ENCODE results near the gene S100A4.
"Not testable (repeated sequence)": the region's sequence is repeated elsewhere in the genome, so short reads cannot be mapped to it uniquely, and the experiment has no call there.

The S100A4 gene

DNA sequence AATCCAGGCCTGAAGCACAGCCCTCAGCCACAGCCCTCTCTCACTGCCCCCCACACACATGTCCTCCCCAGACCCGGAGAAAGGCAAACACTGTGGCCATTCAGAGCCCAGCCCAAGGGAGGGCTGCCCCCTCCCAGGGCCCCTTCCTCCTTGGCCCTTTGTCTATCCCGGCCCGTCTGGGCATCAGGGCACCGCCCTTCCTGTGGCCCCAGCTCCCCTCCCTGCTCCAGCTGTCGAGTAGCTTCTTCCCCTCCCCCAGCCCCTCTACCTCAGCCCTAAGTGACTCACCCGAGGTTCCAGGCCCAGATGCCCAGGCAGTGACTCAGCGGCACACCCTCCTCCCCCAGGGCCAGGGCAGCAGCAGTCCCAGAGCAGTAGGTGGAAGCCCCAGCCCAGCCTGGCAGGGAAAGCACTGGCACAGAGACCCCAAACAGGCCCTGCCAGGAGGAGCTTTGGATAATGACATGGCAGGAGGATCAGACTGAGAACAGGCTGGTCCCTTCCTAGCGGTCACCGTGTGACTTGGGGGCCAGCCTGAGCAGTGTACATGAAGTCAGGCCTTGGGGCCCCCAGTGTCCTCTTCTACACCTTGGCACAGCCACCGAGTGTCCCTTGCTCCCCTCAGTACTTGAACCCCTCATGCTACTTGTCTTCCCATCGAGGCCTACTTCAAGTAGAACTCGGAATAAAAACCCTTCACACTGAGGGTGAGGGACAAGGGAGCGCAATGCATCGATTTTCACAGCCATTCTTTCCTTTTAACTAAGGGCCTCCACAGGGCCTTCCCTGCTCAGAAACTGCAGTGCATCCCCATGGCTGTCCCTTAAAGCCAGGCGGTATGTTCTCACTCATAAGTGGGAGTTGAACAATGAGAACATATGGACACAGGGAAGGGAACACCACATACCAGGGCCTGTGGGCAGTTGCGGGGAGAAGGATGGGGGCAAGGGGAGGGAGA lies 21.1 kb upstream of the S100A4 start:
- no peak for DNase-seq

DNA sequence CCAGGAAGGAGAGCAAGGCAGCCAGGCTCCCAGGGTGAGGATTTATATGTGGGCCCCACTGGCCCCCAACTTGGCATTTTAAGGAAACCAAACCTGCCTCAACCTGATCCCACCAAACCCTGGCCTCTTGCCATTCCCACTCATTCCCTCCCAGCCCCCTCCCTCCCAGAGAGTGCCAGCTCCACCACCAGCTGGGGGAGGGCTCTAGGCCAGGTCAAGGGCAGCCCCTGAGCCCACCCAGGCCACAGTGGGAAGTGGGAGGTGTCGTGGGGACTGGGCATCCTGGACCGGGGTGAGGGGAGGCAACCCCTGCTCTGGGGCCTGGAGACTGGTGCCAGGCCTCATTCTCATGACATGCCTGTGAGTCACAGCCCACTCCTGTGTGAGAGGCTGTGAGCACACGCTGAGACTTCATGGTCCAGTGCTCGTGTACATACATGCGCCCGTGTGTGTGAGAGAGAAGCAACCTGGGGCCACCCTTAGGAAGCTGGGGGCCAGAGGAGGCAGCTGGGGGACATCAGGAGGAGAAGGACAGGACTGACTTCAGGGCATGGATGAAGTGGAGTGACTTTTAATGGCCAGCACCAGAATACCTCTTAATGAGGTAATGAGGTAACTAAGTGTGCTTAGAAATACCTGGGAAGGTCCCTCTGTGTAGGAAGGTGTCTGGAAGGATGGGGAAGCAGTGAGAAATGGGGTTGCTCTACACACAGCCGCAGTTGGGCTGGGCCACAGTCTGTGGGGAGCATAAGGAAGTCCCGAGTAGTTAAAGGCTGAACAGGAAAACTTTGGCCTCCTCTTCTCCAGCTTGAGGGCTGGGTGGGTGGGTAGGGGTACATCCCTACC lies 20.1 kb upstream of the S100A4 start, which contains the start of gene S100A2:
S100A2 (minus strand) TSS at position 316 of the 846 bp plus-strand sequence. CDS start 1,967 bp downstream, outside the sequence.
- no peak for DNase-seq

- no peak for DNase-seq
These were observed 18.4 kb upstream of the S100A4 start for GRCh38 chr1:153563991-153564390.

DNA sequence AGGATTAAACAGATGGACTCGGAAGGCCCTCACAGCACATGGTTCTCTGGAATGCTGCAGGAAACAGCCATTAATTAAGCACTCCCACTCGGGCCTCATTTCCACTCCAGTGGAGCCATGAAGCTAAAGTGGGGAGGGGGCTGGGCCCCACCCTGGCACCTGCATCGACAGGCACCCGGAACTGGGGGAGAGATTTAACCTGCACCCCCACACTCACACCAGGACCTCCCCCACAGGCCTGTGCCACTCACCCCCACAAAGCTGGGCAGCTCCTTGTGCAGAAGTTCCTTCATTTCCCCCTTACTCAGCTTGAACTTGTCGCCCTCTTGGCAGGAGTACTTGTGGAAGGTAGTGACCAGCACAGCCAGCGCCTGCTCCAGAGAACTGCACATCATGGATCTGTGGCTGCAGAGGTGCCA lies 17.9 kb upstream of the S100A4 start:
- DNase-seq = no peak

DNA sequence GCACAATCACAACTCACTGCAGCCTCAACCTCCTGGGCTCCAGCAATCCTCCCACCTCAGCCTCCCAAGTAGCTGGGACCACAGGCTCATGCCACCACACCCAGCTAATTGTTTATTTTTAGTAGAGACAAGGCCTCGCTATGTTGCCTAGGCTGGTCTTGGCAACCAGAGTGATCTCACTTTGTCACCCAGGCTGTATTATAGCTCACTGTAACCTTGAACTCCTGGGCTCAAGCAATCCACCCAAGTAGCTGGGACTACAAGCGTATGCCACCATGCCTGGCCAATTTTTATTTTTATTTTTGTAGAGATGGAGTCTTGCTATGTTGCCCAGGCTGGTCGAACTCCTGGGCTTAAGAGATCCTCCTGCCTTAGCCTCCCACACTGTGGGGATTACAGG lies 16.4 kb upstream of the S100A4 start:
- DNase-seq = not testable (repeated sequence)

DNA sequence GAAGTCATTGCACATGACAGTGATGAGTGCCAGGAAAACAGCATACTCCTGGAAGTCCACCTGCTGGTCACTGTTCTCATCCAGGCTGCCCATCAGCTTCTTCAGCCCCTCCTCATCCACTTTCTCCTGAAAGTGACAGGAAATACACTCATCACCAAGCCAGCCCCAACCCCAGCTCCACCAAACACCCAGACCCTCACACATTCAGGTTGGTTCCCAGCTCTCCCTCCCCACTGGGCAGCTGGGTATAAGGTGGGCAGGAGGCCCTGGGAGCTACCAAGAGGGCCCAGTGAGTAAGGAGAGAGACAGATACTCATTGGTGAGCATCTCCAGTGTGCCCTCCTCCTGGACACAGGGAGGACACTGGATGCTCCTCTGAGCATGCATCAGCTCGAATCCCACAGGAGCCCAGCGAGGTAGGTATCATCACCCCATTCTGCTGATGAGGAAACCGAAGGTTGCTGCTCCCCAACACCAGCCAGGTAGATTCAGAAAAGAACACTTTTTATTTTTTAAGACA lies 15.9 kb upstream of the S100A4 start:
- DNase-seq = no peak

GRCh38 chr1:153560771-153561465 lies 15.3 kb upstream of the S100A4 start:
- DNase-seq = no peak

- DNase-seq = no peak
These were observed 14.6 kb upstream of the S100A4 start for GRCh38 chr1:153560241-153560640.

GRCh38 chr1:153557877-153558276 lies 12.3 kb upstream of the S100A4 start:
- DNase-seq = no peak

- no peak for DNase-seq
These were observed 10.7 kb upstream of the S100A4 start for GRCh38 chr1:153556348-153556747.

DNA sequence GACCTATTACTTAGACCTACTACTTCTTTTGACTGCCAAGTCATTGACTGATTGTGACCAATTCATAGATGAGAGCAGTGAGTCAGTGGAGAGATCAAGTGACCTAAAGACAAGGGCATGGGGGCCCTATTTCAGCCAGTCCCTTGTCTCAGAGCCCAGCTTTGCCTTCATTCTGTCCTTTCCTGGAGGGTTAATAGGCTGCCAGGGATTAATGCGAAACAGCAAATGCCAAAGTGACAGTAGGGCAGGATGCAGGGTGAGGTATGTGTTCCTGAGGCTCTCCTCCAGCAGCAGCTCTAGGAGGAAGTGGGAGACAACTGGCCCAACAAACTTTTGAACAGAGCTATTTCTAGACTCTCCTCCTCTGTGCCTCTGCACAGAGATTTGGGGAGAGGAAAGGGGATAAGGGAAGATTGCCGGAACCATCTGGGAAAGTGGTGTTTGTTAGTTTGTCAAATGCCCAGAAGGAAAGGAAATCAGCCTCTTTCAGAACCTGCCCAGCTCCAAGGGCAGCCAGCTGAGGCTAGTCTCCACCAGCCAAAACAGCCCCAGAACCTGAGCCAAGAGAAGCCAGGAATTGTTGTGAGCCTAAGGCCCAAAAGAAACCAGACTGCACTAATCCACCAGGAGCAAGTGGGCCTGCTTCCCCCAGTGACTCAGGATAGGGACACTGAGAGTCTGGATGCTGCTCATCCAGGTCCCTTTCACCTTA lies 8.4 kb upstream of the S100A4 start:
- DNase-seq = no peak

DNA sequence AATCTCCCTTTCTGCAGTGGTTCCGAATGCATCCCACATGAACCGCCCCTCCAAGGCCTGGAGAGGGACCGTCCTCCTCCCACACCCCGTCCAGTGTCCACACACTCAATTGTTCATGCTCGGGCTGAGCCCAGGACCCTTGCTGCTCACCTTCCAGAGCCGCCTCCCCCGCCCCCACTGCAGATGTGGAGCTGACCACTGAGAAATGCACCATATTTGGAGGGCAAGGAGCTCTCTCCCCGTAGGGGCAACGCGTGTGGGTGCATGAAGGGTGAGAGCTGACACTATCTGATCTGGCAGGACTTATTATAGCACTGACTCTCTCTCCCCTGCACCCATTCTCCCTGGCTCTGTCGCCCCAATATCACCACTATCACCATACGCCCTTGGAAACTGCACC lies 7.5 kb upstream of the S100A4 start:
- DNase-seq = no peak

- no peak for DNase-seq
These were observed 6.7 kb upstream of the S100A4 start for GRCh38 chr1:153552335-153552734.

- DNase-seq = no peak
These were observed 5.4 kb upstream of the S100A4 start for GRCh38 chr1:153550827-153551500.

DNA sequence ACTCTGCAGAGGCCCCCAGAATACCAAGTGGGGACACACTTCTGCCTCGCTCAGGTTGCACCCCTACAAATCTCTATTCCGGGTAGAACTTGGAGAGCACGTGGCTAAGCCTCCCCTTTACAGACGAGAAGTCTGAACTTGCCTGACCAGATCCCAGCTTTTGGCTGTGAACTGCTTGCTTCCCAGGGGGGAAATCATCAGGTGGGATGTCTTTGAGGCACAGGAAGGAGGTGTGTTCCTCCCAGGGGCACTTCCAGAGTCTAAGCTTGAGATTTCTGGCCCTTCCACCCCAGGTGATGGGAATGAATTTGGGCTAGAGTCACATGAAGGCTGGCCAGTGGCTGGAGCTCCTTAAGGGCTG lies 4.8 kb upstream of the S100A4 start:
- DNase-seq = no peak

GRCh38 chr1:153549741-153550397 lies 4.3 kb upstream of the S100A4 start:
- DNase-seq = no peak

GRCh38 chr1:153548722-153549688 lies 3.4 kb upstream of the S100A4 start, which contains the start of gene S100A3:
Gene S100A3, minus strand, starts transcription at chr1:153549258. Its CDS starts 773 bp downstream, at chr1:153548485.
- no peak for DNase-seq

GRCh38 chr1:153547560-153548551 lies 2.2 kb upstream of the S100A4 start:
- no peak for DNase-seq

Data from NCI-H1417 treated with DMSO at 0.1 percent for 48 hours (cell line).